Measurements from ENCODE around the gene NINJ1. TPM values are rescaled to one million over a fixed set of nuclear protein-coding genes. Genes with fewer than 3 reads are reported as not detected.
A peak's percentile ranks its signal among the peaks of the same experiment; 100 is the strongest.

Gene NINJ1
- total RNA-seq, 4 donors from 2014 or later: 28.5 to 58.5 (median 45.7) TPM

DNA sequence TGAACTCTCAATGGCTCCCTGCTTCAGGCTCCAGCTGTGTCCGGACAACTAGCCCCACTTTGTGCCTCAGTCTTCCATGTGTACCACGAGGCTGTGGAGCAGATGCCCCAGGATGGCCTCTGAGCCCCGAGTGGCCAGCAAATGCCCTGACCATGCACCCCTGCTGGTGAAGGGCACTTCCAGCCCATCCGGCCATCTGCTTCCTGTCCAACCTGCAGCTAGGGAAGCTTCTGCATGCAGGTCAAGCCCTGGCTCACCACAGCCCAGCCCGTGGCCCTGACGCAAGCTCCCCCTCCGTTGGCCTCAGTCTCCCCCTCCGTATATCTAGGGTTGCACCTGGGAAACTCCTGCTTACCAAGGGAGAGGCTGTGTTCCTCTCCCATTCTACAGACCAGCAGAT, 4.8 kb downstream of the NINJ1 start:
- DNase-seq: no peak
- peak overlapping the region; percentile 34 to 98 (median 95) for H3K27ac ChIP-seq

GRCh38 chr9:93128715-93129224, 5.3 kb downstream of the NINJ1 start:
- TF ChIP-seq POLR2A (IDR thresholded peaks at IDR 0.05): no peak
- TF ChIP-seq CTCF (IDR thresholded peaks at IDR 0.05 in 4 of 5, conservative IDR thresholded peaks at IDR 0.05 in 1 of 5): no peak
- DNase-seq (no peak), ATAC-seq (no peak)
- Histone ChIP-seq H3K36me3 (peaks cover 0 to 12% of the 10 kb centered on the region in 2 donors), H3K27ac (peak overlapping the region; percentile 34 to 98 (median 84)), H3K4me3 (no peak overlapping the region), H3K27me3 (no peaks in the 10 kb centered on the region), H3K4me1 (peaks cover 66 to 72% of the 10 kb centered on the region in 2 donors), H3K9me3 (no peaks in the 10 kb centered on the region)
- in situ Hi-C loops (cut with MboI; ENCODE audit: low sequenced_read_pairs in 4 of 4): no loop called here
- intact Hi-C loops (cut with DNase I; ENCODE audit: low total_unique reads): no loop called here

More for the DNA sequence above, 4.8 kb downstream of the NINJ1 start:
- Histone ChIP-seq H3K9me3 (no peaks in the 10 kb centered on the region), H3K36me3 (peaks cover 0 to 6% of the 10 kb centered on the region in 2 donors), H3K27me3 (no peaks in the 10 kb centered on the region), H3K4me1 (peaks cover 66 to 72% of the 10 kb centered on the region in 2 donors), H3K4me3 (no peak overlapping the region)
- in situ Hi-C loops (cut with MboI; ENCODE audit: low sequenced_read_pairs in 4 of 4) (no loop called here), intact Hi-C loops (cut with DNase I; ENCODE audit: low total_unique reads) (no loop called here)
- no peak for ATAC-seq
- TF ChIP-seq CTCF (IDR thresholded peaks at IDR 0.05 in 4 of 5, conservative IDR thresholded peaks at IDR 0.05 in 1 of 5) (no peak), POLR2A (IDR thresholded peaks at IDR 0.05) (no peak)

DNA sequence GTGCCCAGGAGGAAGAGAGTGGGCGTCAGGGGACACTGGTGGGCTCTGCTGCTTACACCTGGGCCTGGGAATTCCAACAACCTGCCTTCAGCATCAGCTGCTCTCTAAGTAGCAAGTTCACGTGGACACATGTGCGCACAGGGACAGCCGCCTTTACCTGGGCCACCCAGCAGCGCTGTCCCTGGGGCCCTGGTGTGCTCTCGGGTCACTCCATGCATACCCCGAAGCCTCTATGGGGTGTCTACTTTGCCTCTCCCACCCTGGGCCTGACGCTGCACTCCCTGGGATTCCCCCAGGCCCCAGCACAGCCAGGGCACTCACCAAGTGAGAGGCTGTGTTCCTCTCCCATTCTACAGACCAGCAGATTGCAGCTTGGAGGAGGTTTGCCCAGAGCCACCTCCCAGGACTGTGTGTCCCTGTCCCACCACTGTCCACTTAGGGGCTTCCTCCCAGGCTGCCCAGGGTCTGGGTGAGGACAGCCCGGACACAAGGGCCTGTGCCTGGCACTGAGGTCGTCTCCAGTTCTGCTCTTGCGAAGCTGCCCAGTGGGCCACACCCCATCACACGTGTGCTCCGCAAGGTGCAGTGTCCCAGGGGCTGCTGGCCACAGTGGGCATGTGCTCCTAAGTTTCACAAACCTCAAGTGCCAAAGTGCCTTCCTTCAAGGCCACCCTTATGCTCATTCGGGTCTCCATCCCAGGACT, 5.9 kb downstream of the NINJ1 start:
- in situ Hi-C loops (cut with MboI; ENCODE audit: low sequenced_read_pairs in 4 of 4) (no loop called here), intact Hi-C loops (cut with DNase I; ENCODE audit: low total_unique reads) (no loop called here)
- DNase-seq (peak in 1 of 2 donors; percentile 37), ATAC-seq (peak in 1 of 2 donors; percentile 21)
- TF ChIP-seq CTCF (IDR thresholded peaks at IDR 0.05 in 4 of 5, conservative IDR thresholded peaks at IDR 0.05 in 1 of 5) (no peak), POLR2A (IDR thresholded peaks at IDR 0.05) (no peak)
- Histone ChIP-seq H3K36me3 (peaks cover 0 to 17% of the 10 kb centered on the region in 2 donors), H3K27me3 (no peaks in the 10 kb centered on the region), H3K4me1 (peaks cover 63 to 69% of the 10 kb centered on the region in 2 donors), H3K27ac (peak overlapping the region; percentile 34 to 98 (median 84)), H3K9me3 (no peaks in the 10 kb centered on the region), H3K4me3 (no peak overlapping the region)

- TF ChIP-seq POLR2A (IDR thresholded peaks at IDR 0.05): no peak
- TF ChIP-seq CTCF (IDR thresholded peaks at IDR 0.05 in 4 of 5, conservative IDR thresholded peaks at IDR 0.05 in 1 of 5): no peak
- Histone ChIP-seq H3K27me3 (no peaks in the 10 kb centered on the region), H3K4me1 (peaks cover 56 to 61% of the 10 kb centered on the region in 2 donors), H3K4me3 (no peak overlapping the region), H3K27ac (peak overlapping the region; percentile 34 to 98 (median 84)), H3K9me3 (no peaks in the 10 kb centered on the region), H3K36me3 (peaks cover 0 to 17% of the 10 kb centered on the region in 2 donors)
- DNase-seq (peak in 1 of 2 donors; percentile 51), ATAC-seq (peak; percentile 17 to 27)
- intact Hi-C loops (cut with DNase I; ENCODE audit: low total_unique reads): no loop called here
- in situ Hi-C loops (cut with MboI; ENCODE audit: low sequenced_read_pairs in 4 of 4): no loop called here
Observed at GRCh38 chr9:93127395-93127911, 6.6 kb downstream of the NINJ1 start.
